Activated CD4-positive, alpha-beta T cell treated with anti-CD3 and anti-CD28 coated beads for 36 hours (primary cell): ENCODE data around the gene SAPCD1. TPM values are rescaled to one million over a fixed set of nuclear protein-coding genes. Genes with fewer than 3 reads are reported as not detected.

ENCODE experiments used
- ATAC-seq: fragments of 200-7000 bp; cut with Tn5 transposase; one replicate; pipeline ENCODE4 v1.10.0; 2021; ENCODE audit warnings: mild to moderate bottlenecking, moderate library complexity
- CTCF ChIA-PET: fragments of 350-600 bp; sonication (Branson Sonifier 250); formaldehyde crosslinking; loops from one replicate; lab custom pipeline; 2021; ENCODE audit warnings: antibody characterized with exemption; lab: Charles Lee
- POLR2A ChIA-PET: fragments of 350-600 bp; sonication (Branson Sonifier 250); formaldehyde crosslinking; loops from one replicate; lab custom pipeline; 2021; ENCODE audit warnings: antibody characterized with exemption, inconsistent platforms; lab: Charles Lee
- DNase-seq: peaks from one replicate; pipeline ENCODE4 v3.0.0-alpha.2; 2020
- H3K27ac Mint-ChIP-seq: one replicate; pipeline ENCODE4 v1.8.0; 2021; ENCODE audit warnings: mixed read lengths
- H3K27me3 Mint-ChIP-seq: one replicate; pipeline ENCODE4 v1.8.0; 2021; ENCODE audit warnings: mixed read lengths
- H3K36me3 Mint-ChIP-seq: one replicate; pipeline ENCODE4 v1.8.0; 2021; ENCODE audit warnings: low read depth, mixed read lengths
- H3K4me1 Mint-ChIP-seq: one replicate; pipeline ENCODE4 v1.8.0; 2021; ENCODE audit warnings: mixed read lengths
- H3K4me3 Mint-ChIP-seq: one replicate; pipeline ENCODE4 v1.8.0; 2021; ENCODE audit warnings: mild to moderate bottlenecking, moderate library complexity, mixed read lengths
- H3K9me3 Mint-ChIP-seq: one replicate; pipeline ENCODE4 v1.8.0; 2021; ENCODE audit warnings: low read depth, mixed read lengths
- intact Hi-C, 2 experiments: fragments of 100-400 bp; cut with DNase I in 1 of 2; cut with micrococcal nuclease in 1 of 2; formaldehyde crosslinking; loops; one replicate each; pipeline versions ENCODE4 v1.14.2 to v1.15.1; 2022 to 2024; cut with DNase I, micrococcal nuclease
- total RNA-seq, 2 experiments: library from RNA; stranded (reverse); gene quantifications; one replicate each; pipeline ENCODE4 v1.2.3, GENCODE V29; 2021

Gene SAPCD1
- total RNA-seq, 2 experiments from 2014 or later: 12.2 to 13.2 TPM

DNA sequence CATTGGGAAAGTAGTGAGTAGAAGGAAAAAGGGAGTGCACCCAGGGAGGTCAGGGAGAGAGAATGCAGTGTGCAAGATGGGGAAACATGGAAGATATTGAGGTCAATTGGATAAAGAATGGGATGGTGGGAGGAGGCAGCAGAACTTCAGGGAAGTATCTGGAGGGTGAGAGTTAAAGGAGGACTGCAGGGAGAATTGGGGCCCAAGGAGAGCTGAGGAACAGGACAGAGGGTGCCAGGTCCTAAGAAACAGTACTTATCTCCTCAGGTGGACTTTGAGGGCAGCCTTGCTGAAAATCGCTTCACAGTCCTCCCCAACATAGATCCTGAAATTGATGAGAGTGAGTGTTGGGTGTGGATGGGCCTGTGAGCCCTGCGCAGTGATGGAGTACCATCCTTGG is 4.2 kb upstream of the SAPCD1 start:
- H3K4me1 Mint-ChIP-seq: no peaks in the 10 kb centered on the region
- H3K9me3 Mint-ChIP-seq: no peaks in the 10 kb centered on the region
- H3K27me3 Mint-ChIP-seq: no peaks in the 10 kb centered on the region
- no peak overlapping the region for H3K27ac Mint-ChIP-seq
- intact Hi-C loops: no loop called here
- no peak for ATAC-seq
- DNase-seq: no peak
- ChIA-PET CTCF (interaction anchor here (0.8 to 1.8 kb wide), 3 partner anchors 10 to 28 kb away, joined by 3 to 5 read pairs (median 4); no protein-coding TSS in a partner anchor), POLR2A (no interaction called here)
- peaks cover 50% of the 10 kb centered on the region for H3K36me3 Mint-ChIP-seq
- no peak overlapping the region for H3K4me3 Mint-ChIP-seq

- Mint-ChIP-seq H3K36me3 (peaks cover 54% of the 10 kb centered on the region), H3K27me3 (no peaks in the 10 kb centered on the region), H3K27ac (no peak overlapping the region), H3K9me3 (no peaks in the 10 kb centered on the region), H3K4me3 (no peak overlapping the region), H3K4me1 (no peaks in the 10 kb centered on the region)
- intact Hi-C loops: no loop called here
- DNase-seq (no peak), ATAC-seq (no peak)
- CTCF ChIA-PET: interaction anchor here (2.2 kb wide), 1 partner anchor 9 kb away, joined by 6 read pairs; no protein-coding TSS in a partner anchor
- POLR2A ChIA-PET: no interaction called here
Observed at GRCh38 chr6:31760790-31761189, 1.7 kb upstream of the SAPCD1 start.

DNA sequence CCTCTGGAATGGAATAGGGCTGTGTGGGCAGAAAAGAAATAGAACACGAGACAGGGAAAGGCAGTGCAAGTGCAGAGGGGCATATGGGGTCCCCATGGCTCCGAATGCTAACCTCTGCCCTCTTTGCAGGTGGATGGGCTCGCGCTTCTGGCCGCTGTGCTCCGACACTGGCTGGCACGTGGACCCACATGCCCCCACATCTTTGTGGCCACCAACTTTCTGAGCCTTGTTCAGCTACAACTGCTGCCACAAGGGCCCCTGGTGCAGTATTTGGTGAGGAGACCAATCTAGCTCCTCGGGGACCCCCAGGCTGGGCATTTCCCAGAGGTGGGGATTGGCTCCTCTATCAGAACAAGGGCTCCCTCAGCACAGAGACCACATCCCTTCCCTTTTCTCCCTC is 1.1 kb upstream of the SAPCD1 start:
- Mint-ChIP-seq H3K27me3 (no peaks in the 10 kb centered on the region), H3K36me3 (peaks cover 54% of the 10 kb centered on the region), H3K27ac (no peak overlapping the region), H3K9me3 (no peaks in the 10 kb centered on the region), H3K4me3 (no peak overlapping the region), H3K4me1 (no peaks in the 10 kb centered on the region)
- POLR2A ChIA-PET: no interaction called here
- DNase-seq: no peak
- ATAC-seq: no peak
- CTCF ChIA-PET: no interaction called here
- intact Hi-C loops: no loop called here

DNA sequence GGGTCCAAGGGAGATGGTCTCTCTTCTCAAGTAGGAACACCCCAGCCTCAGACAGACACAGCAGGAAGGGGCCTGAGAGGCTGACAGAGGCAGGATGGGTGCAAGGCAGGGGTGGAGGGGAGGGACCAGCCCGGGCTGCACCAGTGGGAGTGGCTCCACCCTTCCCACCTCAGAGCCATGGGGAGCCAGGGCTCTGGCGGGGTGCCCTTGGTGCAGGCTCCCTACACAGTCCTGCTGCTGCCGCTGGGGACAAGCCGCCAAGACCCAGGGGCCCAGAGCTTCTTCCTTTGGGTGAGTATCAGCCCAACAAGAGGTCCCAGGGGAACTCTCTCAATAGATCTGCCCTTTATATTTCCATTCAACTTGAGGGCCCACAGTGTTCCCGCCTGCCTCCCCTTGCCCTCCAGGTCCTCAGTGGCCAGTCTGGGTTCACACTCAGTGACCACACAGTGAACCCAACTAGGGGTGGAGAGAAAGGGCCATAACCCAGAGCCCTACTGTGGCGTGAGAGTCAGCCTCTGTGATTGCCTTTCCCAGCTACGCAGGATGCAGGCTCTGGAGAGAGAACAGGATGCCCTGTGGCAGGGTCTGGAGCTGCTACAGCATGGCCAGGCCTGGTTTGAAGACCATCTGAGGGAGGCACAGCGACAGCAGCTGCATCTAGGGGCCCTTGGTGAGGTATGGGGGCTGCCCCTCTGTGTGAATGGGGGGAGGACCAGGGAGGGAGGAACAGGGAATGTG is 592 bp downstream of the SAPCD1 start:
- ChIA-PET POLR2A (no interaction called here), CTCF (no interaction called here)

GRCh38 chr6:31763619-31763940 is 1.1 kb downstream of the SAPCD1 start:
- no peaks in the 10 kb centered on the region for H3K9me3 Mint-ChIP-seq
- no peak overlapping the region for H3K4me3 Mint-ChIP-seq
- no peak overlapping the region for H3K27ac Mint-ChIP-seq
- intact Hi-C loops: no loop called here
- POLR2A ChIA-PET: no interaction called here
- no peaks in the 10 kb centered on the region for H3K4me1 Mint-ChIP-seq
- CTCF ChIA-PET: no interaction called here
- H3K27me3 Mint-ChIP-seq: no peaks in the 10 kb centered on the region
- peaks cover 42% of the 10 kb centered on the region for H3K36me3 Mint-ChIP-seq
- ATAC-seq (no peak), DNase-seq (no peak)

More for the DNA sequence above, 592 bp downstream of the SAPCD1 start:
- intact Hi-C loops: no loop called here
- Mint-ChIP-seq H3K9me3 (no peaks in the 10 kb centered on the region), H3K4me1 (no peaks in the 10 kb centered on the region), H3K36me3 (peaks cover 47% of the 10 kb centered on the region), H3K27me3 (no peaks in the 10 kb centered on the region), H3K27ac (no peak overlapping the region), H3K4me3 (no peak overlapping the region)
- DNase-seq (no peak), ATAC-seq (no peak)

DNA sequence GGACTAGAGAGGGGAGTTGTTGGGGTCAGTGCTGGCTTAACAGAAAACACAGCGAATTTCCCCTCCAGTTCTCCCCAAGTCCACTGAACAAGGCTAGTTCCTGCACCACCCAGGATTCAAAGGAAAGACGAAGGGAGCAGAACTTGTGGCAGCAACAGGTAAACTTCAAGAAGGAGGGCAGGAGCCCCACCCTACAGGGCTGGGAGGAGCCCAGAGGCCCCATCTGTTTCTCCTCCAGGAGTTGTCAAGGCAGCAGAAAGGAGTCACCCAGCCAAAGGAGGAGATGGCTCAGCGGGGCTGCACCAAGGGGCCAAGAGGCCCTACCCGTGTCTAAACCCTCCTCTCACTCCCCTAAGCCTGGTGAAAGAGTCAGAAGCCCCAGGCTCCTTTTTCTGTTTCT is 1.7 kb downstream of the SAPCD1 start:
- Mint-ChIP-seq H3K4me1 (no peaks in the 10 kb centered on the region), H3K27ac (no peak overlapping the region), H3K36me3 (peaks cover 36% of the 10 kb centered on the region), H3K9me3 (no peaks in the 10 kb centered on the region), H3K4me3 (no peak overlapping the region), H3K27me3 (no peaks in the 10 kb centered on the region)
- DNase-seq: no peak
- CTCF ChIA-PET: no interaction called here
- ATAC-seq: peak; percentile 20
- intact Hi-C loops: no loop called here
- POLR2A ChIA-PET: no interaction called here

GRCh38 chr6:31765559-31765909 is 3.1 kb downstream of the SAPCD1 start:
- no peak for ATAC-seq
- no peak for DNase-seq
- peaks cover 22% of the 10 kb centered on the region for H3K36me3 Mint-ChIP-seq
- intact Hi-C loops: no loop called here
- CTCF ChIA-PET: no interaction called here
- POLR2A ChIA-PET: interaction anchor here (0.6 to 0.9 kb wide), 2 partner anchors 141 to 359 kb away, joined by 3 read pairs; no protein-coding TSS in a partner anchor
- H3K27me3 Mint-ChIP-seq: no peaks in the 10 kb centered on the region
- no peaks in the 10 kb centered on the region for H3K4me1 Mint-ChIP-seq
- H3K9me3 Mint-ChIP-seq: no peaks in the 10 kb centered on the region
- H3K4me3 Mint-ChIP-seq: no peak overlapping the region
- no peak overlapping the region for H3K27ac Mint-ChIP-seq

DNA sequence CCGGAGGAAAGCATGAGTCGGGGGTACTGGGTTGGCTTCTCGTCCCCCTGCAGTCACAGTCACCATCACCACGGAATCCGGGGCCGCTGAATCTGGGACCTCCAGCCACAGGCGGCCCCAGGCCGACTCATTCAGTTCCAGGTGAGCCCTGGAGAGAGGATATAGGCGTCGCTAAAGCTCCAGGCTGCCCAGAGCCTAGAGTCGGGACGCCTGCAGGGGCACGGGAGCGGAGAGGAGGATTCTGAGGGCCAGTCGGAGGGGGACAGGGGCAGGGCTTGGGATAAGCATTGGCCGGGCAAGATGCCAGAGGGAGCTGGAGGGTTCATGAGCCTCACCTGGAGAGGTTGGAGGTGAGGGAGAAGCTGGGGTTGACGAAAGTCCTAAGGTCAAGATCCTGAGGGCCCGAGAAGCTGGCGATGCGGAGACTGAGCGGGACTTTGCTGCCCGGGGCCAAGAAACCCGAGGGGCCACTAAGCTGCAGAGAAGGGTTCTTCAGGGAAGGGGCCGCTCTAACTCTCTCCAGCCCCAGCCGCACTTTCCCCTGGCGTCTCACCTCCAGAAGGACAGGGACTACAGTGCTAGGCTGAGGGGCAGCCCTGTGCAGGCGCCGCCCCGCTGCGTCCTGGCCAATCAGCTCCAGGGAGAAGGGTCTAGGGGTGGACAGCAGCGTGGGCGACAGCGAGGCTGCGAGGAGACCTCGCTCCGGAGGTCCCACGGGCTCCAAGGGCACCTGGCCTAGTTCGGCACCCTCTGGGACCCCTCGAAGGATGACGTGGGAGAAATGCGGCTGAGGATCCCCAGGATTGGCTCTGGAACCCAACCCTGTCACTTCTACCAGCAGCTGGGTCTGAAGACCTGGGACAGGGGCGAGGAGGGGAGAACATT is 3.7 kb downstream of the SAPCD1 start:
- H3K36me3 Mint-ChIP-seq: peaks cover 17% of the 10 kb centered on the region
- no peak overlapping the region for H3K4me3 Mint-ChIP-seq
- DNase-seq (no peak), ATAC-seq (no peak)
- no peaks in the 10 kb centered on the region for H3K27me3 Mint-ChIP-seq
- H3K27ac Mint-ChIP-seq: no peak overlapping the region
- CTCF ChIA-PET: interaction anchor here (0.6 kb wide), 1 partner anchor 25 kb away, joined by 3 read pairs; no protein-coding TSS in a partner anchor
- intact Hi-C loops: no loop called here
- peaks cover under 1% of the 10 kb centered on the region for H3K4me1 Mint-ChIP-seq
- no peaks in the 10 kb centered on the region for H3K9me3 Mint-ChIP-seq
- POLR2A ChIA-PET: interaction anchor here (0.6 to 0.9 kb wide), 2 partner anchors 142 to 359 kb away, joined by 3 read pairs; no protein-coding TSS in a partner anchor

GRCh38 chr6:31767096-31767645 is 4.7 kb downstream of the SAPCD1 start:
- CTCF ChIA-PET: no interaction called here
- no peaks in the 10 kb centered on the region for H3K9me3 Mint-ChIP-seq
- no peak overlapping the region for H3K27ac Mint-ChIP-seq
- ATAC-seq (no peak), DNase-seq (no peak)
- intact Hi-C loops: no loop called here
- peaks cover 16% of the 10 kb centered on the region for H3K36me3 Mint-ChIP-seq
- H3K4me1 Mint-ChIP-seq: peaks cover 8% of the 10 kb centered on the region
- no peak overlapping the region for H3K4me3 Mint-ChIP-seq
- POLR2A ChIA-PET: no interaction called here
- no peaks in the 10 kb centered on the region for H3K27me3 Mint-ChIP-seq

DNA sequence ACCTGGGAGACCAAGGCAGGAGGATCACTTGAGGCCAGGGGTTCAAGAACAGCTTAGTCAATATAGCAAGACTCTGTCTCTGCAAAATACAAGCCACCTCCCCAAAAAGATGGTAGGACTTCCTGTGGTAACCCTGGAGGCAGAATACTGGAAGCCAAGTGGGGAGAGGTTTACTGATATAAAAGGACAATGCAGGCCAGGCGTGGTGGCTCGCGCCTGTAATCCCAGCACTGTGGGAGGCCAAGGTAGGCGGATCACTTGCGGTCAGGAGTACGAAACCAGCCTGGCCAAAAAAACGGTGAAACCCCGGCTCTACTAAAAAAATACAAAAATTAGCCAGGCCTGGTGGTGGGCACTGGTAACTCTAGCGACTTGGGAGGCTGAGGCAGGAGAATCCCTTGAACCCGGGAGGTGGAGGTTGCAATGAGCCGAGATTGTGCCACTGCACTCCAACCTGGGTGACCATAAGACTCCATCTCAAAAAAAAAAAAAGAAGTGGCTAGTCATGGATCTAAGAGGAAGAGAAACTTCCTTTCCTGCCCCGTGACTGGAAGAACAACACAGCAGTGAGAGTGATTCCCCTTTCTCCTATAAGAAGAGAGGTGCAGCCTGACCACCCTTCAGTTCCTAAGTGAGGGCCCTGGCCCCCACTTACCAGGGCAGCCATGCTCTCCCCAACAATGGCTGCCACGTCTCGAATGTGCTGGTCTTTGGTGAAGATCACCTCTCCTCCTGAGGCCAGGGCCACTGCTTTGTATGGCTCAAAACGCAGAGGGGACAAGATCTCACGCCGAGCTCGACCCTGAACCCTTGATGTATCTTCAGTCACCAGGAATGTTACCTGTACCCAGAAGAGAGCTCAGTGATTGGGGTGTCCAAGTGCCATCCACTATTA is 6.2 kb downstream of the SAPCD1 start:
- intact Hi-C loops: loop anchor here in 1 of 2 experiments (1.0 kb wide), 2 partner anchors 39 to 88 kb away; partner anchors contain the start of gene DDAH2
- CTCF ChIA-PET: interaction anchor here (0.6 to 2.6 kb wide), 13 partner anchors 9 to 130 kb away, joined by 3 to 15 read pairs (median 4); partner anchors contain the start of genes DDAH2 and MSH5
- POLR2A ChIA-PET: no interaction called here

More for the DNA sequence above, 6.2 kb downstream of the SAPCD1 start:
- Mint-ChIP-seq H3K4me1 (peaks cover 19% of the 10 kb centered on the region), H3K27me3 (no peaks in the 10 kb centered on the region), H3K27ac (no peak overlapping the region), H3K36me3 (peaks cover 12% of the 10 kb centered on the region), H3K9me3 (no peaks in the 10 kb centered on the region), H3K4me3 (no peak overlapping the region)
- ATAC-seq (no peak), DNase-seq (no peak)
